ENCODE results near the gene FGF12.
"Not testable (repeated sequence)": the region's sequence is repeated elsewhere in the genome, so short reads cannot be mapped to it uniquely, and the experiment has no call there.

Gene FGF12

DNA sequence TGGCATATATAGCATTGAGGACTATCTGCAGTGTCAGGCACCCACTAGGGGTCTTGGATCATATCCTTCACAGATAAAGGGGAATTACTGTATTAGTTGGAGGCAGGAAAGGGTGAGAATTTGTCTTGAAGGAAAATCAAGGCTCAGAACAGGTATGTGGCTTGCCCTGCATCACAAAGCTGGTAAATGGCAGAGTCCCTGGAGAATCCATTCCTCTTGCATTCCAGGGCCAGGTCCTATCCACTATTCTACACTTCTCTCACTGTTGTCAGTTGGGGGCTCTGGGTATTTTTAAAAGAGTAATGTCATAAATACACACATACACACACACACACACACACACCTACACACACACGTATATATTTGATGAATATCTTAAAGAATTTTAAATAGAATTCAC lies 19.8 kb upstream of the FGF12 start:
- H3K4me3 ChIP-seq (ENCODE audit: low read length), result no peak overlapping the region
- TF ChIP-seq, protein P1, sequence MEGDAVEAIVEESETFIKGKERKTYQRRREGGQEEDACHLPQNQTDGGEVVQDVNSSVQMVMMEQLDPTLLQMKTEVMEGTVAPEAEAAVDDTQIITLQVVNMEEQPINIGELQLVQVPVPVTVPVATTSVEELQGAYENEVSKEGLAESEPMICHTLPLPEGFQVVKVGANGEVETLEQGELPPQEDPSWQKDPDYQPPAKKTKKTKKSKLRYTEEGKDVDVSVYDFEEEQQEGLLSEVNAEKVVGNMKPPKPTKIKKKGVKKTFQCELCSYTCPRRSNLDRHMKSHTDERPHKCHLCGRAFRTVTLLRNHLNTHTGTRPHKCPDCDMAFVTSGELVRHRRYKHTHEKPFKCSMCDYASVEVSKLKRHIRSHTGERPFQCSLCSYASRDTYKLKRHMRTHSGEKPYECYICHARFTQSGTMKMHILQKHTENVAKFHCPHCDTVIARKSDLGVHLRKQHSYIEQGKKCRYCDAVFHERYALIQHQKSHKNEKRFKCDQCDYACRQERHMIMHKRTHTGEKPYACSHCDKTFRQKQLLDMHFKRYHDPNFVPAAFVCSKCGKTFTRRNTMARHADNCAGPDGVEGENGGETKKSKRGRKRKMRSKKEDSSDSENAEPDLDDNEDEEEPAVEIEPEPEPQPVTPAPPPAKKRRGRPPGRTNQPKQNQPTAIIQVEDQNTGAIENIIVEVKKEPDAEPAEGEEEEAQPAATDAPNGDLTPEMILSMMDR (conservative IDR thresholded peaks at IDR 0.05; ENCODE audit: low read length), result no peak
- no peak for DNase-seq (ENCODE audit: low read depth)

DNA sequence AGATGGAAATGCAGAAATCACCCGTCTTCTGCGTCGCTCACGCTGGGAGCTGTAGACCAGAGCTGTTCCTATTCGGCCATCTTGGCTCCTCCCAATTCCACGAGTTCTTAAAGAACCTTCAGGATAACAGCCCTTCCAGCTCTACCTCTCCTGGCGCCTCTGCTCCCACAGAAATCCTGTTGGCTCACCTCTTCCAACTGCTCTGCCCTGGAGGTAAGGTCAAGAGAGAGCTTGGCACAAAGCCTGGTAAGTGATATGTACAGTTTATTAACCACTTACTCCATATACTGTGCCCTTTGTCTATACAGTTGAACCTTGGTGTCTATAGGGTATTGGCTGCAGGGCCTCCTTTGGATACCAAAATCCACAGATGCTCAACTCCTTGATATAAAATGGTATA lies 17.8 kb upstream of the FGF12 start:
- DNase-seq (ENCODE audit: low read depth), result no peak
- H3K4me3 ChIP-seq (ENCODE audit: low read length), result no peak overlapping the region

DNA sequence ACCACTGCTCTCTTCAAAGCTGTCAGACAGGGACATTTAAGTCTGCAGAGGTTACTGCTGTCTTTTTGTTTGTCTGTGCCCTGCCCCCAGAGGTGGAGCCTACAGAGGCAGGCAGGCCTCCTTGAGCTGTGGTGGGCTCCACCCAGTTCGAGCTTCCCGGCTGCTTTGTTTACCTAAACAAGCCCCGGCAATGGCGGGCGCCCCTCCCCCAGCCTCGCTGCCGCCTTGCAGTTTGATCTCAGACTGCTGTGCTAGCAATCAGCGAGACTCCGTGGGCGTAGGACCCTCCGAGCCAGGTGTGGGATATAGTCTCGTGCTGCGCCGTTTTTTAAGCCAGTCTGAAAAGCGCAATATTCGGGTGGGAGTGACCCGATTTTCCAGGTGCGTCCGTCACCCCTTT lies 17.3 kb upstream of the FGF12 start:
- not testable (repeated sequence) for H3K4me3 ChIP-seq (ENCODE audit: low read length); DNase-seq (ENCODE audit: low read depth)

More for the DNA sequence above, 17.8 kb upstream of the FGF12 start:
- TF ChIP-seq, protein P1 (conservative IDR thresholded peaks at IDR 0.05; ENCODE audit: low read length), result no peak

DNA sequence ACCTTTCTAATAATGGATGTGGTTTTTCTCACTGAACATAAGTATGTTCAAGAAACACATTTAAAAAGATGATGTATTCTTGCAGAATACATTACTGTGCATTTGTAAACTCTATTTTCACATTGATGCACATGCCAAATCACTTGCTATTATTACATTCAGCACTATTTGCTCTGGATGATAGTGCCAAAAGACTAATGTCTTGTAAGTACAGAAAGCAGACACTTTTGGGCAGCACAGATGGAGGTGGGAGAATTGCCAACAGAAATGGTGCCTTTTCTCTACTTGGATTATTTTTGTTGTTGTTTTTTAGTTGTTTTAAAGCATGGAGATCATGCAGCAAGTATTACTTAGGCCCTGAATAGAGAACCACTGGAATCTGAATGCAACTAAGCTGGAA lies 10.2 kb upstream of the FGF12 start:
- H3K4me3 ChIP-seq (ENCODE audit: low read length), result no peak overlapping the region
- no peak for DNase-seq (ENCODE audit: low read depth)
- TF ChIP-seq, protein P1 (conservative IDR thresholded peaks at IDR 0.05; ENCODE audit: low read length), result no peak

DNA sequence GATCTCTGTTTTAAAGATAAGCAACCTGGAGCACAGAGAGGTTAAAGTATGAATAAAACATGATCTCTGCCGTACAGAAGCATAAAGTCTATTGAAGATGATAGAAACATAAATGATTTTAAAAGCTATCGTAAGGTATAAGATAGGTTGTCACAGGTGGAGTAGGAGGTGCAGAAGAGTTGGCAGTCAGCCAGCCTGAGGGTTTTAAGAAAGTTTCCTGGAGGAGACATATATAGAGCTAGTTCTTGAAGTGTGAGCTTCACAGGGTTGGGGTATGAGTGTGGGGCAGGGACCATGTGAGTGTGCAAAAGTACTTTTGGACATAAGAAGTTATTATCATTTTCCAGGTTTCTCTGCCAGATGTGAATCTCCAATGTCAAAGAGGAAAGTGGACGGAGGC lies 3.9 kb upstream of the FGF12 start:
- H3K4me3 ChIP-seq (ENCODE audit: low read length), result no peak overlapping the region
- DNase-seq (ENCODE audit: low read depth), result no peak
- TF ChIP-seq, protein P1 (conservative IDR thresholded peaks at IDR 0.05; ENCODE audit: low read length), result no peak

DNA sequence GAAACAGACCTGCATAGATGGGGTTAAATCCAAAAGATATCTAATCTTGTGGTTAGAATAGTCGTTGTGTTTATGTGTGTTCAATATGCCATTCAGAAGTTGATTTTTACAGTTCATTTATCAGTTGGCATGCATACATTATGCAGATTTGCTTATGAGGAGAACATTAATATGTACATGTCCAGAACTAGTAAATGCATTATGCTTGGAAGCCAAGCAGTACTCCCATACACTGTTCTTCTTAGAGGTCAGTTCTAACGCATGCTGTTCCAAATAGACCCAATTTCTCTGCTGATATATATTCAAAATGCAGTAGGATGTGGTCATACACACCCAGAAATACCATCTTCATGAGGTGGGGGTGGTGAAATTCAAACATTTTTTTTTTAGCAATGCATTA lies 956 bp downstream of the FGF12 start:
- no peak for DNase-seq (ENCODE audit: low read depth)
- TF ChIP-seq, protein P1 (conservative IDR thresholded peaks at IDR 0.05; ENCODE audit: low read length), result no peak
- no peak overlapping the region for H3K4me3 ChIP-seq (ENCODE audit: low read length)

DNA sequence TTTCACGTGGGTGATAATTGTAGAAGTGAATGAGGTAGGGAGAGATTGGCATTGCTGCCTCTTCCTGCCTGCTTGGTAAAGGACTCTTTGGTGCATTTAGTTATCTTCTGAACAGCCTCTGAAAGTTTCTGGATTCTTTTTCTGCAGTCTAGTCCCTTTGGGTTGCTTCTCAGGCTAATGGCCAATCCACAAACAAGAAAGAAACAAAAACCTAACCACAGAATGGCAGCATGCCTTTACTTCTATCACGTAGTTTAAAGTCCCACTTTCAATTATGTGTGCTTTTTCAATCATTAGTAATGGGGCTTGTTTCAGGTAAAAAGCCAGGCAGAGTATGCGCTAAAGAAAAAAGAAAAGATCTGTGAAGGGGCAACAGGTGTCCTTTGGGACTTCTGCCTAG lies 7.4 kb downstream of the FGF12 start:
- no peak overlapping the region for H3K4me3 ChIP-seq (ENCODE audit: low read length)
- no peak for DNase-seq (ENCODE audit: low read depth)
- TF ChIP-seq, protein P1 (conservative IDR thresholded peaks at IDR 0.05; ENCODE audit: low read length), result no peak

DNA sequence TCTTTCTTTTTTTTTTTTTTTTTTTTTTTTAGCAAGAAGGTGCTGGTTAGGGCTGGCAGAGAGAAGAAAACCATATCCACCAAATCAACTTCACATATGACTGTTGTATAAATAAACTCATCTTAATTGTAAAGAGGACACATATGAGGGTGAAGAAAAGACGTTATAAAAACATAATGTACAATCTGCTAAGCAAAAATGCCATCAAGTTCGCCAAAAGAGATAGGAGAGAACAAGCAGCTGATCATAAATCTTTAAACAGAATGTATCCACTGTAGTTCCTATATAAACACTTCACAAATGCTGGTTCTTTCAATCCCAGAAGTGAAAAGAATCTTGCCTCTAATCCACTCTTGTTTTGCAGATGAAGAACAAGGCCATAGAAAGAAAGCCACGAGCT lies 9.2 kb downstream of the FGF12 start:
- TF ChIP-seq, protein P1 (conservative IDR thresholded peaks at IDR 0.05; ENCODE audit: low read length), result no peak
- DNase-seq (ENCODE audit: low read depth), result no peak

More for the DNA sequence above, 9.2 kb downstream of the FGF12 start:
- H3K4me3 ChIP-seq (ENCODE audit: low read length), result no peak overlapping the region
